ENCODE data around the gene ERCC4.
"Not testable (repeated sequence)": the region's sequence is repeated elsewhere in the genome, so short reads cannot be mapped to it uniquely, and the experiment has no call there.

The ERCC4 gene

GRCh38 chr16:13919683-13920509, at the start of gene ERCC4:
Gene ERCC4, plus strand, starts transcription at chr16:13920154. Its CDS starts 12 bp downstream, at chr16:13920166.
- DNase-seq = peak; percentile 91 to 100

- DNase-seq = no peak
Observed at GRCh38 chr16:13873835-13874438, 46.0 kb upstream of the ERCC4 start.

- no peak for DNase-seq
Observed at GRCh38 chr16:13875614-13876284, 44.2 kb upstream of the ERCC4 start.

- no peak for DNase-seq
Observed at GRCh38 chr16:13883276-13883675, 36.7 kb upstream of the ERCC4 start.

- DNase-seq = no peak
Observed at GRCh38 chr16:13883881-13884280, 36.1 kb upstream of the ERCC4 start.

- no peak for DNase-seq
Observed at GRCh38 chr16:13885700-13886099, 34.3 kb upstream of the ERCC4 start.

GRCh38 chr16:13886608-13887007, 33.3 kb upstream of the ERCC4 start:
- DNase-seq = no peak

GRCh38 chr16:13889323-13889722, 30.6 kb upstream of the ERCC4 start:
- not testable (repeated sequence) for DNase-seq

- DNase-seq = no peak
Observed at GRCh38 chr16:13892301-13892700, 27.7 kb upstream of the ERCC4 start.

GRCh38 chr16:13895516-13895915, 24.4 kb upstream of the ERCC4 start:
- no peak for DNase-seq

GRCh38 chr16:13896543-13897182, 23.3 kb upstream of the ERCC4 start:
- DNase-seq = no peak

GRCh38 chr16:13897806-13898205, 22.1 kb upstream of the ERCC4 start:
- no peak for DNase-seq

GRCh38 chr16:13898233-13898632, 21.7 kb upstream of the ERCC4 start:
- no peak for DNase-seq

GRCh38 chr16:13902052-13902451, 17.9 kb upstream of the ERCC4 start:
- DNase-seq = no peak

- no peak for DNase-seq
Observed at GRCh38 chr16:13902677-13903076, 17.3 kb upstream of the ERCC4 start.

- no peak for DNase-seq
Observed at GRCh38 chr16:13904179-13904691, 15.7 kb upstream of the ERCC4 start.

- not testable (repeated sequence) for DNase-seq
Observed at GRCh38 chr16:13904822-13905221, 15.1 kb upstream of the ERCC4 start.

- DNase-seq = no peak
Observed at GRCh38 chr16:13906168-13907089, 13.5 kb upstream of the ERCC4 start.

GRCh38 chr16:13907431-13907830, 12.5 kb upstream of the ERCC4 start:
- DNase-seq = no peak

- no peak for DNase-seq
Observed at GRCh38 chr16:13909069-13909468, 10.9 kb upstream of the ERCC4 start.

GRCh38 chr16:13909872-13910303, 10.1 kb upstream of the ERCC4 start:
- no peak for DNase-seq

- no peak for DNase-seq
Observed at GRCh38 chr16:13911306-13911705, 8.6 kb upstream of the ERCC4 start.

Data from bone marrow (tissue), 2 donors.